Measurements from ENCODE around the gene VCL. TPM values are rescaled to one million over a fixed set of nuclear protein-coding genes. Genes with fewer than 3 reads are reported as not detected.

Gene VCL
- total RNA-seq, 1 experiment from 2014 or later = 291 TPM

GRCh38 chr10:74104996-74105395 is 107.1 kb downstream of the VCL start:
- Histone ChIP-seq H2BK12ac (ENCODE audit: insufficient read length, low read depth, low read length) (no peak overlapping the region), H2BK5ac (ENCODE audit: insufficient read length, low read length) (no peak overlapping the region), H3K4me2 (ENCODE audit: insufficient read depth, insufficient read length, low read length) (no peak overlapping the region), H3K23ac (ENCODE audit: insufficient read length, low read depth, low read length) (no peak overlapping the region), H4K91ac (ENCODE audit: insufficient read length, low read depth, low read length) (no peak overlapping the region), H3K14ac (ENCODE audit: insufficient read depth, low read length) (no peak overlapping the region), H3K23me2 (ENCODE audit: insufficient read length, low read depth, low read length, poor library complexity, severe bottlenecking) (no peaks in the 10 kb centered on the region), H3K79me2 (ENCODE audit: insufficient read depth, low read length) (0 out of 2 replicates have a peak, but pooled peaks cover 2% of the 10 kb centered on the region), H3K79me1 (ENCODE audit: insufficient read depth, low read depth, low read length, poor library complexity, severe bottlenecking) (peaks cover 6% of the 10 kb centered on the region), H3K56ac (ENCODE audit: insufficient read length, low read depth, low read length) (no peak overlapping the region), H4K8ac (replicated peaks; ENCODE audit: insufficient read length, low read depth, low read length) (no peak overlapping the region), H4K20me1 (ENCODE audit: control insufficient read depth, insufficient read depth, insufficient read length) (no peaks in the 10 kb centered on the region), H3K4me1 (ENCODE audit: insufficient read depth, low read length) (no peaks in the 10 kb centered on the region), H3K18ac (ENCODE audit: insufficient read length, low read depth, low read length) (no peak overlapping the region), H2BK15ac (ENCODE audit: low read depth, low read length) (no peak overlapping the region), H2AFZ (ENCODE audit: low read length) (no peak overlapping the region), H2BK120ac (ENCODE audit: low read depth, low read length, poor library complexity, severe bottlenecking) (no peak overlapping the region), H3K4ac (ENCODE audit: low read depth, low read length) (no peak overlapping the region), H3K27ac (ENCODE audit: insufficient read length, low read depth, low read length) (no peak overlapping the region), H4K5ac (ENCODE audit: insufficient read length, low read depth, low read length) (no peak overlapping the region), H2AK5ac (ENCODE audit: insufficient read length, low read length) (no peak overlapping the region), H2BK20ac (ENCODE audit: low read depth, low read length, poor library complexity, severe bottlenecking) (no peak overlapping the region), H3T11ph (ENCODE audit: low read length) (no peak overlapping the region), H3K27me3 (ENCODE audit: insufficient read depth, low read length) (no peaks in the 10 kb centered on the region), H3K9me3 (ENCODE audit: control insufficient read depth, low read depth, low read length) (no peaks in the 10 kb centered on the region), H3K9ac (ENCODE audit: extremely low read depth, insufficient read length, low read length) (no peak overlapping the region)
- no CpG with 5 or more reads among the region's 8 CpGs for WGBS (ENCODE audit: extremely low coverage, insufficient read length, low lambda C conversion rate)
- Mint-ChIP-seq H3K36me3 (ENCODE audit: insufficient read depth in 1 of 3, low read depth in 3 of 3) (peaks cover 66 to 95% (median 90%) of the 10 kb centered on the region in 3 experiments; a peak in 6 of 7 replicates), H3K9me3 (no peaks in the 10 kb centered on the region), H3K4me1 (no peaks in the 10 kb centered on the region), H3K27ac (no peak overlapping the region), H3K4me3 (no peak overlapping the region), H3K27me3 (ENCODE audit: low read depth) (no peaks in the 10 kb centered on the region)
- TF ChIP-seq CTCF (conservative IDR thresholded peaks at IDR 0.05) = no peak
- DNase-seq = no peak

Data from H9 (cell line).